H1 (cell line): Measurements from ENCODE around the gene PRIMPOL. TPM values are rescaled to one million over a fixed set of nuclear protein-coding genes. Genes with fewer than 3 reads are reported as not detected.

ENCODE experiments used
- USF2 ChIP-seq: IDR thresholded peaks from 2 replicates; pipeline ENCODE4 v1.6.1; 2011; ENCODE audit warnings: low read length, improper control_type of control experiment
- polyA plus RNA-seq, 7 experiments: library from polyadenylated mRNA; depleted of rRNA in 3 of 7; stranded (reverse) in 5 of 7; unstranded in 2 of 7; fragments of >200 nt in 5 of 7; fragments of 200-250 nt in 2 of 7; gene quantifications; 1 replicate in 5 of 7; 2 replicates in 1 of 7; 4 replicates in 1 of 7; pipeline versions ENCODE4 v1.2.1 to v1.2.3, GENCODE V29; 2011 to 2013; ENCODE audit warnings: missing spikeins in 2 of 7, mixed read lengths in 2 of 7
- total RNA-seq: library from RNA; stranded (reverse); fragmentation: NEBNext Ultra II Directional; extraction: Animal tissue kit (Norgen Biotek cat#: 25700); gene quantifications from 2 replicates; pipeline ENCODE4 v1.2.1, GENCODE V29; 2021

PRIMPOL gene
- total and polyA plus RNA-seq, 2 of the 8 experiments (the other 6 are each of a cell fraction or from before 2014, with no cell fraction given): 4.4 to 6.7 TPM

GRCh38 chr4:184662236-184662635, 12.7 kb downstream of the PRIMPOL start (continued):
- TF ChIP-seq USF2: no peak
